ENCODE data around the gene LPP. TPM values are rescaled to one million over a fixed set of nuclear protein-coding genes. Genes with fewer than 3 reads are reported as not detected.

The LPP gene
- total RNA-seq, 1 experiment from 2014 or later: 54.0 TPM

DNA sequence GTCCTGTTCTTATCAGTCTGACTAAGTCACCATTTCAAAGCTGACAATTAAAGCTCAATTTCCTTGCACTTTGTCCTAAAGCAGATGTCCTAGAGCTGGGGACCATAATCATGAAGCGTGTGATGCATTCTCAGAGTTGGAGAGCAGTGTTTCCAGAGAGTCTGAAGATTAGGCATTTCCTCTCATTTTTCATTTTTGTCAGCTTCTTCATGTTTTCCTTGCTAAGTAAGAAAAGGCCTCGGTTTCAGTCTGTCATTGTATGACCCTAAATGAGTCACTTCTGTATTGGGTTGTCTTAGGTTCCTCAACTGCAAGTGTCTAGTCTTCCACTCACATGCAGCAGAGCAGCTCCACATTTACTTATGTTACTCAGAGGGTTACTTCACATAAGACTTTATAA, 760.6 kb downstream of the LPP start:
- Histone ChIP-seq H2AFZ (ENCODE audit: low read depth, low read length, poor library complexity, severe bottlenecking) (no peak overlapping the region), H3K9ac (ENCODE audit: low read length) (no peak overlapping the region), H3K4me3 (replicated peaks in 1 of 2; ENCODE audit: low read depth in 1 of 2, low read length in 2 of 2) (no peak overlapping the region), H3K4me2 (ENCODE audit: low read length) (no peak overlapping the region), H3K27me3 (ENCODE audit: insufficient read depth, low read length) (no peaks in the 10 kb centered on the region), H3K9me3 (ENCODE audit: control insufficient read depth in 1 of 2, insufficient read depth in 1 of 2, low read depth in 1 of 2, low read length in 2 of 2) (no peaks in the 10 kb centered on the region; a peak in 1 of 4 replicates), H3K36me3 (ENCODE audit: control insufficient read depth in 1 of 2, insufficient read depth in 2 of 2, low read length in 2 of 2) (no peaks in the 10 kb centered on the region), H3K4me1 (ENCODE audit: control insufficient read depth in 1 of 2, insufficient read depth in 2 of 2, low read length in 2 of 2) (no peaks in the 10 kb centered on the region), H3K79me2 (ENCODE audit: insufficient read depth, low read length) (no peaks in the 10 kb centered on the region), H3K9me2 (ENCODE audit: insufficient read depth) (no peaks in the 10 kb centered on the region), H3K27ac (ENCODE audit: low read depth, low read length) (no peak overlapping the region), H4K20me1 (ENCODE audit: insufficient read depth) (no peaks in the 10 kb centered on the region)
- no peak for ATAC-seq
- no peak for TF ChIP-seq ELF1 (IDR thresholded peaks at IDR 0.05; ENCODE audit: borderline replicate concordance, low read depth)
- RAD21 ChIA-PET (ENCODE audit: low non-redundant PET in 1 of 2, low total read pairs in 2 of 2, uncharacterized antibody in 2 of 2, unreplicated experiment in 2 of 2): no interaction called here
- DNase-seq (ENCODE audit: low read depth, low spot score): no peak
- CTCF ChIA-PET: no interaction called here
- POLR2A ChIA-PET: no interaction called here
- BruUV-seq (replicated peaks): no TSS peak
- intact Hi-C loops (cut with micrococcal nuclease): no loop called here

DNA sequence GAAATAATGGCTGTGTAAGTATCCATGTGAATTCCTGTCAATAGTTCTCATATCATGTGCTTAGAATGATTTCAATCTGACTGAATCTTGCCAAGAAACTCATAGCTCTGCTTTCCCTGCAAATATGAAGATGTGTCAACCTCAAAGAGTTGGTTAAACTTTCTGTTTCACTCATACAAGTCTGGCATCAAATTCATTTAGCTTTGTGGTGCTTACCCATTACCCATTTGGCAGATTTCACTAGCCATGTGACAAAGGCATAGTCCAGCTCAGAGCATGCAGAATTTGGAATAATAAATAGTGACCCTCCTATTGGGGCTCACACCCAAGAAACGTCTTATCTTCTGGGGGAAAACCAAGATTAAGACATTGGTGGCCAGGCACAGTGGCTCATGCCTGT, 761.2 kb downstream of the LPP start:
- CTCF ChIA-PET: no interaction called here
- H3K36me3 ChIP-seq (ENCODE audit: control insufficient read depth in 1 of 2, insufficient read depth in 2 of 2, low read length in 2 of 2): no peaks in the 10 kb centered on the region
- intact Hi-C loops (cut with micrococcal nuclease): no loop called here
- H3K79me2 ChIP-seq (ENCODE audit: insufficient read depth, low read length): no peaks in the 10 kb centered on the region
- ATAC-seq (no peak), DNase-seq (ENCODE audit: low read depth, low spot score) (no peak)
- RAD21 ChIA-PET (ENCODE audit: low non-redundant PET in 1 of 2, low total read pairs in 2 of 2, uncharacterized antibody in 2 of 2, unreplicated experiment in 2 of 2): no interaction called here
- no peak overlapping the region for H3K9ac ChIP-seq (ENCODE audit: low read length)
- no peaks in the 10 kb centered on the region for H3K9me2 ChIP-seq (ENCODE audit: insufficient read depth)
- no peaks in the 10 kb centered on the region for H3K4me1 ChIP-seq (ENCODE audit: control insufficient read depth in 1 of 2, insufficient read depth in 2 of 2, low read length in 2 of 2)
- no peak overlapping the region for H3K4me3 ChIP-seq (replicated peaks in 1 of 2; ENCODE audit: low read depth in 1 of 2, low read length in 2 of 2)
- TF ChIP-seq, protein P1, sequence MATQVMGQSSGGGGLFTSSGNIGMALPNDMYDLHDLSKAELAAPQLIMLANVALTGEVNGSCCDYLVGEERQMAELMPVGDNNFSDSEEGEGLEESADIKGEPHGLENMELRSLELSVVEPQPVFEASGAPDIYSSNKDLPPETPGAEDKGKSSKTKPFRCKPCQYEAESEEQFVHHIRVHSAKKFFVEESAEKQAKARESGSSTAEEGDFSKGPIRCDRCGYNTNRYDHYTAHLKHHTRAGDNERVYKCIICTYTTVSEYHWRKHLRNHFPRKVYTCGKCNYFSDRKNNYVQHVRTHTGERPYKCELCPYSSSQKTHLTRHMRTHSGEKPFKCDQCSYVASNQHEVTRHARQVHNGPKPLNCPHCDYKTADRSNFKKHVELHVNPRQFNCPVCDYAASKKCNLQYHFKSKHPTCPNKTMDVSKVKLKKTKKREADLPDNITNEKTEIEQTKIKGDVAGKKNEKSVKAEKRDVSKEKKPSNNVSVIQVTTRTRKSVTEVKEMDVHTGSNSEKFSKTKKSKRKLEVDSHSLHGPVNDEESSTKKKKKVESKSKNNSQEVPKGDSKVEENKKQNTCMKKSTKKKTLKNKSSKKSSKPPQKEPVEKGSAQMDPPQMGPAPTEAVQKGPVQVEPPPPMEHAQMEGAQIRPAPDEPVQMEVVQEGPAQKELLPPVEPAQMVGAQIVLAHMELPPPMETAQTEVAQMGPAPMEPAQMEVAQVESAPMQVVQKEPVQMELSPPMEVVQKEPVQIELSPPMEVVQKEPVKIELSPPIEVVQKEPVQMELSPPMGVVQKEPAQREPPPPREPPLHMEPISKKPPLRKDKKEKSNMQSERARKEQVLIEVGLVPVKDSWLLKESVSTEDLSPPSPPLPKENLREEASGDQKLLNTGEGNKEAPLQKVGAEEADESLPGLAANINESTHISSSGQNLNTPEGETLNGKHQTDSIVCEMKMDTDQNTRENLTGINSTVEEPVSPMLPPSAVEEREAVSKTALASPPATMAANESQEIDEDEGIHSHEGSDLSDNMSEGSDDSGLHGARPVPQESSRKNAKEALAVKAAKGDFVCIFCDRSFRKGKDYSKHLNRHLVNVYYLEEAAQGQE (IDR thresholded peaks at IDR 0.05; ENCODE audit: low read depth): no peak
- no peak for TF ChIP-seq ELF1 (IDR thresholded peaks at IDR 0.05; ENCODE audit: borderline replicate concordance, low read depth)
- no peak for TF ChIP-seq SIN3A (IDR thresholded peaks at IDR 0.05; ENCODE audit: low read depth)
- no peak for TF ChIP-seq YY1 (IDR thresholded peaks at IDR 0.05; ENCODE audit: extremely low read depth, insufficient replicate concordance, low read depth, low read length)
- no peaks in the 10 kb centered on the region; a peak in 1 of 4 replicates for H3K9me3 ChIP-seq (ENCODE audit: control insufficient read depth in 1 of 2, insufficient read depth in 1 of 2, low read depth in 1 of 2, low read length in 2 of 2)
- POLR2A ChIA-PET: no interaction called here
- no TSS peak for BruUV-seq (replicated peaks)
- H4K20me1 ChIP-seq (ENCODE audit: insufficient read depth): no peaks in the 10 kb centered on the region
- no peak overlapping the region for H2AFZ ChIP-seq (ENCODE audit: low read depth, low read length, poor library complexity, severe bottlenecking)
- H3K4me2 ChIP-seq (ENCODE audit: low read length): no peak overlapping the region
- H3K27me3 ChIP-seq (ENCODE audit: insufficient read depth, low read length): no peaks in the 10 kb centered on the region
- H3K27ac ChIP-seq (ENCODE audit: low read depth, low read length): no peak overlapping the region
